ENCODE data around the gene ERI2.

GRCh38 chr16:20851601-20852000, 45.3 kb upstream of the ERI2 start:
- no peak for TF ChIP-seq POLR2A (IDR thresholded peaks at IDR 0.05)
- TF ChIP-seq CTCF (IDR thresholded peaks at IDR 0.05), result no peak
- TF ChIP-seq EP300 (IDR thresholded peaks at IDR 0.05), result peak in 2 of 4 donors; percentile 10 to 76
- peak; percentile 75 to 82 (median 82) for TF ChIP-seq POLR2AphosphoS5 (IDR thresholded peaks at IDR 0.05)
